B cell (primary cell): Measurements from ENCODE around the gene TBC1D2B.

Source experiments
- CTCF ChIP-seq: fragments of 200-600 bp; IDR thresholded peaks from one replicate; pipeline ENCODE4 v1.8.0; 2022; ENCODE audit warnings: antibody characterized with exemption, mild to moderate bottlenecking
- EZH2 ChIP-seq: IDR thresholded peaks from 2 replicates; pipeline ENCODE4 v1.6.1; 2012; ENCODE audit warnings: borderline replicate concordance, low read depth, mild to moderate bottlenecking, moderate library complexity, low read length; ENCODE audit not compliant: insufficient read depth, poor library complexity, severe bottlenecking

- TF ChIP-seq CTCF: no peak
- TF ChIP-seq EZH2: no peak
These were observed 22.5 kb downstream of the TBC1D2B start for GRCh38 chr15:78054966-78055365.
